Measurements from ENCODE around the gene PHF14. TPM values are rescaled to one million over a fixed set of nuclear protein-coding genes. Genes with fewer than 3 reads are reported as not detected.
"Not testable (repeated sequence)": the region's sequence is repeated elsewhere in the genome, so short reads cannot be mapped to it uniquely, and the experiment has no call there.

The PHF14 gene, protein sequence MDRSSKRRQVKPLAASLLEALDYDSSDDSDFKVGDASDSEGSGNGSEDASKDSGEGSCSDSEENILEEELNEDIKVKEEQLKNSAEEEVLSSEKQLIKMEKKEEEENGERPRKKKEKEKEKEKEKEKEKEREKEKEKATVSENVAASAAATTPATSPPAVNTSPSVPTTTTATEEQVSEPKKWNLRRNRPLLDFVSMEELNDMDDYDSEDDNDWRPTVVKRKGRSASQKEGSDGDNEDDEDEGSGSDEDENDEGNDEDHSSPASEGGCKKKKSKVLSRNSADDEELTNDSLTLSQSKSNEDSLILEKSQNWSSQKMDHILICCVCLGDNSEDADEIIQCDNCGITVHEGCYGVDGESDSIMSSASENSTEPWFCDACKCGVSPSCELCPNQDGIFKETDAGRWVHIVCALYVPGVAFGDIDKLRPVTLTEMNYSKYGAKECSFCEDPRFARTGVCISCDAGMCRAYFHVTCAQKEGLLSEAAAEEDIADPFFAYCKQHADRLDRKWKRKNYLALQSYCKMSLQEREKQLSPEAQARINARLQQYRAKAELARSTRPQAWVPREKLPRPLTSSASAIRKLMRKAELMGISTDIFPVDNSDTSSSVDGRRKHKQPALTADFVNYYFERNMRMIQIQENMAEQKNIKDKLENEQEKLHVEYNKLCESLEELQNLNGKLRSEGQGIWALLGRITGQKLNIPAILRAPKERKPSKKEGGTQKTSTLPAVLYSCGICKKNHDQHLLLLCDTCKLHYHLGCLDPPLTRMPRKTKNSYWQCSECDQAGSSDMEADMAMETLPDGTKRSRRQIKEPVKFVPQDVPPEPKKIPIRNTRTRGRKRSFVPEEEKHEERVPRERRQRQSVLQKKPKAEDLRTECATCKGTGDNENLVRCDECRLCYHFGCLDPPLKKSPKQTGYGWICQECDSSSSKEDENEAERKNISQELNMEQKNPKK
- polyA plus RNA-seq (ENCODE audit: insufficient read length in 4 of 4) = 10 to 100 TPM; 63.4 to 74.9 (median 70.7) TPM

DNA sequence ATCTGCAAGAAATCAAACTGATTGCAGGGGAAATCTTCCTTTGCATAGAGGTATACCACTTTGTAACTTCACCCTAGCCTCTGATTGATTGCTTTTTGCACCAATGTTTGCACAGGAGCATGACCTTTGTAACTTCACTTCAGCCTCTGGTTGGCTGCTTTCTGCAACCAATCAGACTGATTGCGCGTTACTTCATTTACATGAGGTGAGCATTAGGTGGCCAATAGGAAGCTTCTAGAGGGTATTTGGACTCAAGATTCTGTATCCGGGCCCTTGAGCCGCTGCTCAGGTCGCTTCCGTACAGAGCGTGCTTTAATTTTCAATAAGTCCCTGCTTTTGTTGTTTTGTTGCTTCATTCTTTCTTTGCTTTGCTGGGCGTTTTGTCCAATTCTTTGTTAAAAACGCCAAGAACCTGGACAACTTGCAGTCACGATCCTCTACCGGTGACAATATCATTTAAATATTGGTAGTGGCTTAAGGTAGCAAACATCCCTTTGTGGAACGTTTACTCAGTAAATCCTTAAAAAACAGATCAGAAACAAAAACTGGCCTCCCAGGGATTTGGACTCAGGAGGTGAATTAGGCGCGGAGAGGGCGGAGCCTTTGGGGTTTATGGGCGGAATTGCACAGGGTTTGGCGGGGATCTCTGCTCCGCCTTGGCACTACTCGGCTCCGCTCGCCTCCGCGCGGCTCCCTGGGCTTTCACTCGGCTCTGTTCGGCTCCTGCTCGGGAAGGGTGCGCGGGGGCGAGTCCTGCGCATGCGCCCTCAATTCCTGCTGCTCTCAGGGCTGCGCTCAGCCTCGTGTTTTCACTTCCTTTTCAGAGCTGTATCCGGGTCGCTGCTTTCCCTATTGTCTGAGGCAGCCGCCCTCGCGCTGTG is at the start of gene PHF14:
PHF14 (plus strand) TSS at position 812 of the 881 bp plus-strand sequence. CDS start 452 bp downstream, outside the sequence.
- peak; percentile 93 to 95 (median 94) for DNase-seq (ENCODE audit: low read depth in 4 of 4, low spot score in 3 of 4)

DNA sequence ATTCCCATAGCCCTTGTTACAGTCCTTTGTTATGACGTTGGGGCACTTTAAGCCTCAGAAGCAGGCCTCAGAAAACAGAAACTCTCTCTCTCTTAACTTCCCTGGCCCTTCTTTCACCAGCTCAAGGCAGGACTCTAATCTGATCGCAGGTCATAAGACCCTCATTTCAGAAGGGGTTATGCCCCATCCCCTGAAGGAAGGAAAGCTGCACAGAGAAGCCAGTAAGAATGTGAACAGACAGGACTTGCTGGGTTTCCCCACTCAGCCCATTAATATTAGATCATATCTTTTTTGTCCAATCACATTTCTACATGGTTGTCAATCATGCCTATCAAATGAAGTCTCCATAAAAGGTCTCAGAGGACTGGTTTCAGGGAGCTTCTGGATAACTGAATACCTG is 49.3 kb upstream of the PHF14 start:
- DNase-seq (ENCODE audit: low read depth in 4 of 4, low spot score in 3 of 4) = no peak

DNA sequence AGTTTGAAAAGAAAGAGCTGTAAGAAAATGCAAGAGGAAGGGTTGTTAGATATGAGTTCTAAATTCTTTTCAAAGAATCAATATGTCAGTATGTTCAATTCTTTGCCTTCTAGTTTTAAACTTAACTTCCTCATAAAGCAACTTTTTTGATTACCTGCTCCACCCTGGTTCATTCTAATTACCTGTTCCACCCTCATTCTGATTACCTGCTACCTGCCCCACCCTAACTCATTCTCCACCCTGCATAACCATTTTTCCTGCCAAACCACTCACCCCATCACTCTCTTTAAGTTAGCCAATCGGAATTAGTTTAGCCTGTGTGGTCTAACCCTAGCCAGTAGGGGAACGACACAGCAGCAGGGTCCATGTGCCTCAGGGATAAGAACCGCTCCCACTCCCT is 45.5 kb upstream of the PHF14 start:
- not testable (repeated sequence) for DNase-seq (ENCODE audit: low read depth in 4 of 4, low spot score in 3 of 4)

DNA sequence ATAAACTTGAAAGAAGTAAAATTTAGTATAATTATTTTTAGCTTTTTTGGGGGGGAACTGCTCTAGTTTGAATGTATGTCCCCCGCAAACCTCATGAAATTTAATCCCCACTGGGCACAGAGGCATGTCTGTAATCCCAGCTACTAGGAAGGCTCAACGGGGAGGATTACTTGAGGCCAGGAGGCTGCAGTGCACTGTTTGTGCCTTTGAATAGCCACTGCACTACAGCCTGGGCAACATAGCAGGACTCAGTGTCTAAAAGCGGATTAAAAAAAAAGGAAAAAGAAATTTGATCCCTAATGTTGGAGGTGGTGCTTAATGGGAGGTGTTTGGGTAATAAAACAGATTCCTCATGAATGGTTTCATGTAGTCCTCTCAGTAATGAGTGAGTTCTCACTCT is 43.1 kb upstream of the PHF14 start:
- DNase-seq (ENCODE audit: low read depth in 4 of 4, low spot score in 3 of 4) = no peak

DNA sequence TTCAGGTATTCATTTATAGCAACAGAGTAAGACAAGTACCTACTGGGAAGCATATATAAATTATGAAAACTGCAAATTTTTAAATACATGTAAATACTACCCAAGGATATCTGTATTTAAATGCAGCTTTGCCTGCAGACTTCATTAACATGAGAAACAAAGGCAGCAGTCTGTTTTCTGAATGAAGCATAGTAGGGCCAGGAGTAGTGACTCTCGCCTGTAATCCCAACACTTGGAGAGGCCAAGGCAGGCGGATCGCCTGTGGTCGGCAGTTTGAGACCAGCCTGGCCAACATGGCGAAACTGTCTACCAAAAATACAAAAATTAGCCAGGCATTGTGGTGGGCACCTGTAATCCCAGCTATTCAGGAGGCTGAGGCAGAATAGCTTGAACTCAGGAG is 42.5 kb upstream of the PHF14 start:
- DNase-seq (ENCODE audit: low read depth in 4 of 4, low spot score in 3 of 4) = no peak

DNA sequence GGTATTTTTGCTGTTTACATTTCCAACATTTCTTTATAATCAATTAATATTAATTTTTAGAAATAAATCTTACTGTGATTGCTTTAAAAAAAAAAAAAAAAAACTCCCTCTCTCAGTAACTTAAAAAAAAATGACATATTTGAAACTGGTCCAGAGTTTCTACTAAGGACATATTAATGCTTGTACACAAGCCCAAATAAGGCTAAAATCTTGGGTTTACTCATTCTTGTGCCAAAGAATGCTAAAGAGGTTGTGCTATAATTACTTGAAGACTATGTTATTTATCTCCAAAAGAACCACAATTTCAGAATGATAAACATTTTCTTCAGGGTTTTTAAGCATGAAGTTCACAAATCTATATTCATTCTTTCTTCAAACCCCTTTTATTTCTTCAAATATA is 39.4 kb upstream of the PHF14 start:
- DNase-seq (ENCODE audit: low read depth in 4 of 4, low spot score in 3 of 4) = no peak

DNA sequence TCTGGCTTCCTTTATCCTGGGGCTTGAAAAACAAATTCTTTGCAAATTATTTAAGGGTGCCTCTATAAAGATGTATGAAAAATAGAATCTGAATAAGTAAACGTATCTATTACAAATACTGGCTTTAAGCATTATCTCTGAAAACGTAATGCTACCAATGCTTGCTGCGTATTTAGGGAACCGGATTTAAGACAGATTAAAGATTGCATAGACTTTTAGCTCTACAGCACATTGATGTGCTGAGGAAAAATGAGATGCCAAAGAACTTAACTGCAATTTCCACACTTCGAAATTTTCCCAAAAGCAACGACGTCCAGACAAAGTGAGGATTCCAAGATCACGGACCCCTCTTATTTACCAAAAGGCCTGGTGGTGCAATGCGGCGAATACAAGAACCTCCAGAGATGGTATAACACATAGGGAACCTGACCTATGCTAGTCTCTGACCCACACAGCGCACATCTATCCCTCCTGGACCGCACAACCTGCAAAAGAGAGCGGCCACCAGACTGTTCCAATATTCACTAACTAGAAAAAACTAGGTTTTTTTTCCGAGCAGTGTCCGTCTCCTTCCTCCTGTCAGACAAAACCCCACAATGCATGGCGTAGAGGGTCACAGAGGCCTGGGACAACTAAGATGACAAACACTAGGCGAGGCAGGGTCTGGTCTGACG is 34.3 kb upstream of the PHF14 start:
- DNase-seq (ENCODE audit: low read depth in 4 of 4, low spot score in 3 of 4) = no peak

DNA sequence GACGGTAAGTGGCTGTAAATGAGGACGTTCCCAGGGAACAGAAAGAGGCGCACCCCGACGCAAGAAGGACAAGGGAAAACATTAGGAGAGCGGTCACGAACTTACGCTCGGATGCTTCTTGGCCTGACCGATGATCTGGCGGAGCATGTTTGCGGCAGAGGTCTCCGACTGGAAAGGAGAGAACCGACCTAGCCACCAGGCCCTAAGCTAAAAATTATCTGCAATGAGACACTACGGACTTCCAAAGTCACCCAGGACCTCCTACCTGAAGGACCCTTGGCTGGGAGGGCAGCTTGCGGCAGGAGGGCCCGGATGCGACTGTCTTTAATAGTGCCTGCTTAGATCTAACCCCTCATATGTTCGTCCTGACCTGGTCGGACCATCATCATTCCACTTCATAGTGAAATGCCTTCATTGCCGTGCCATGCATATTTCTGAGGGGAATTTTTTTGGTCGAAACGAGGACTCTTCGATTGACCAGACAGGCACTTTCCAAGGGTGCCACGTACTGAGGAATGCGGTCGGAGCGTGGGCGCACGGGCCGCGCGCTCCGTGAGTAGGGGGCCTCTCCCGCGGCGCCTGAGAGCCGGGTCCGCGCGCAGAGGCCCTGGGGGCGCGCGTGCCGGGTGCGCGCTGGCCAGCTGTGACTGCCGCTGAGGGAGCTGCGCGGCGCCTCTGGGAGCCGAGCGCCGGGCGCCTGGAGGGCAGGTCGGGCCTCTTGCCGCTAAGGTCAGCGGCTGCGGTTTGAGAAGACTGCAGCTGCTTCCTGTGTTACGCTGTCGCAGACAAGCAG is 33.6 kb upstream of the PHF14 start:
- peak; percentile 90 to 95 (median 92) for DNase-seq (ENCODE audit: low read depth in 4 of 4, low spot score in 3 of 4)

DNA sequence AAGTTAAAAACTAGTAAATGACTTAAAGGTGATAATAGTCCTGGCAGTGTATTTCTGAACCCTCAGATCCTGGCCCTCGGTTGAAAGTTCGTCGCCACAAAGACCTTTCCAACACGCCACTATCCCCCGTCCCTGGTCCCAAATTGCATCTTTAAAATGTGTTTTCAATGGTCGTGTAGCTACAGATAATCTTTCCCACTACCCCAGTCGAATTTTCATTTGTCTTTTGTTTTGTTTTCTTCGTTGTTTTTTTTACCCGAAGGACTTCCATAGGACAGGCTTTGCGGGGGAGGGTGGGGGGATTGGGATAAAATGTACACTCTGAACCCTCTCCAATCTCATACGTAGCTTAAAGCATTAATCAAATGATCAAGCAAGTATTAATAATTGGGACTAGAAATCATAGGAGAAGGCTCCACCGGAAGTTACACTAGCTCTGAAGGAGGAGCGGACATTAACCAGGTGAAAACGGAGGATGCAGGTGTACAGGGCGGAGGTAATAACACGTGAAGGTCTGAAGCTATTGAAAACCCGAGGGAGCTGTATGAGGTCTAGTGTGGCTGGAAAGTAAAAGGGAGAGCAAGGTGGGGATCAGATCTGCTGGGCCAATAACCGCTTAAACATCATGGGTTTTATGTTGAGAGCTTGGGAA is 32.8 kb upstream of the PHF14 start:
- peak in 1 of 4 donors; percentile 28 for DNase-seq (ENCODE audit: low read depth in 4 of 4, low spot score in 3 of 4)

DNA sequence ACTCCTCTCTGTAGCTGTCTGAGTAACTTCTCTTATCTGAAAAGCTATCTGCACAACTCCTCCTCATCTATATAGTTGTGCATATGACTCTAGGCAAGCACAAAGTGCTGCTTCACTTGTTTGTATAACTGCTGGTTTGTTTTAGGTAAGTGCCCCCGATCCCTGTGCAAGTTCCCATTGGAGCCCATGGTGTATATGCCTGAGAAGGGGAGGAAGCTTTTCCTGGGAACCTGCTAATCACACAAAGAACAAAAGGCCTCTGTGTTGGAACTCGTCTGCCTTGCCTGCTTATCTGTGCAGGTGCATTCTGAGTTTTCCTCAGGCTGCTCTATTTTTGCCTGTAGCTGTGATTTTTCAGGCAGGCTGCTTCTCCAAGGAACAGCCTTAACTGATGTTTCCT is 23.2 kb upstream of the PHF14 start:
- no peak for DNase-seq (ENCODE audit: low read depth in 4 of 4, low spot score in 3 of 4)

DNA sequence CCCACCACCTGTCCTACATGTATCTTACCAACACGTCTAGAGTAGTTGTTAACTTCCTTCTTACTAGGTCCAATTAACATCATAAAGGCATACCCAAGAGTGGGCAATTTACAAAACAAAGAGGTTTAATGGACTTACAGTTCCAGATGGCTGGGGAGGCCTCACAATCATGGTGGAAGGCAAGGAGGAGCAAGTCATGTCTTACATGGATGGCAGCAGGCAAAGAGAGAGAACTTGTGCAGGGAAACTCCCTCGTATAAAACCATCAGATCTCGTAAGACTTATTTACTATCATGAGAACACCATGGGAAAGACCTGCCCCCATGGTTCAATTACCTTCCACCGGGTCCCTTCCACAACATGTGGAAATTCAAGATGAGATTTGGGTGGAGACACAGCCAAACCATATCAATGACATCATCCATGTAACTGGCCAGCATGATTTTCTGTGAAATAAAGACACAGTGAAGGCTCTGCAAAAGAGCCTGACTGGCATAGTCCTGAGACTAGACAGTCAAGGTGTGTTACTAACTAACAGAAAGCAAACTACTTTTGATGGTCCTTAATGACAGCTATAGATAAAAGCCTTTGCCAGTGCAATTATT is 22.6 kb upstream of the PHF14 start:
- DNase-seq (ENCODE audit: low read depth in 4 of 4, low spot score in 3 of 4) = not testable (repeated sequence)

DNA sequence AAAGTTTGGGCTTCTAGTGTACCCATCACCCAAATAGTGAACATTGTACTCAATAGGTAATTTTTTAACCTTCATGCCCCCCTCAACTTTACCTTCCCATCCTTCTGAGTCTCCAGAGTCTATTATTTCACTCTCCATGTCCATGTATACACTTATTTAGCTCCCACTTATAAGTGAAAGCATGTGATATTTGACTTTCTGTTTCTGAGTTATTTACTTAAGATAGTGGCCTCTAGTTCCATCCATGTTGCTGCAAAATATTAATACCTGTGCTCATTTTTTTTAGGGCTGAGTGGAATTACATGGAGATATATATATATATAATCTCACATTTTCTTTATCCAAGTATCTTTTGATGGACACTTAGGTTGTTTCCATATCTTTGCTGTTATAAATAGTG is 21.1 kb upstream of the PHF14 start:
- no peak for DNase-seq (ENCODE audit: low read depth in 4 of 4, low spot score in 3 of 4)

DNA sequence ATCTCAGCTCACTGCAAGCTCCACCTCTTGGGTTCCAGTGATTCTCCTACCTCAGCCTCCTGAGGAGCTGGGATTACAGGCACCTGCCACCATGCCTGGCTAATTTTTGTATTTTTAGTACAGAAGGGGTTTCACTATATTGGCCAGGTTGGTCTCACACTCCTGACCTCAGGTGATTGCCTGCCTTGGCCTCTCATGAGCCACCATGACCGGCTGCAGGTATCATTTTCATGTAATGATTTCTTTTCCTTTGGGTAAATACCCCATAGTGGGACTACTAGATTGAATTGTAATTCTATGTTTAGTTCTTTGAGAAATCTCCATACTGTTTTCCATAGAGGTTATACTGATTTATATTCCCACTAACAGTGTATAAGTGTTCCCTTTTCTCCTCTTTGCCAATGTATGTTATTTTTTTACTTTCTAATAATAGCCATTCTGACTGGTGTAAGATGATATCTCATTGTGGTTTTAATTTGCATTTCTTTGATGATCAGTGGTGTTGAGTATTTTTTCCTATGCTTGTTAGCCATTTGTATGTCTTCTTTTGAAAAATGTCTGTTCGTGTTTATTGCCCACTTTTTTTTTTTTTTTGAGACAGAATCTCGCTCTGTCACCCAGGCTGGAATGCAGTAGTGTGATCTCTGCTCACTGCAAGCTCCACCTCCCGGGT is 20.5 kb upstream of the PHF14 start:
- DNase-seq (ENCODE audit: low read depth in 4 of 4, low spot score in 3 of 4) = not testable (repeated sequence)

DNA sequence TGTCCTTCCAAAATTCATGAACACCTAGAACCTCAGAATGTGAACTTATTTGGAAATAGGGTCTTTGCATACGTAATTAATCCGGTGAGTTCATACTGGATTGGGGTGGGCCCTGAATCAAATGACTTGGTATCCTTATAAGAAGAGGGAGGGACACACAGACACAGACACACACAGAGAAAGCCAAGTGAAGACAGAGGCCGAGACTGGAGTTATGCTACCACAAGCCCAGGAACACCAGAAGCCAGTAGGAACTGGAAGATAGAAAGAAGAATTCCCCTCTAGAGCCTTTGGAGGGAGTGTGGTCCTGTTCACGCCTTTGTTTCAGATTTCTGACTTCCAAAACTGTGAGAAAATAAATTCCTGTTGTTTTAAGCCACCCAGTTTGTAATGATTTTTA is 17.1 kb upstream of the PHF14 start:
- no peak for DNase-seq (ENCODE audit: low read depth in 4 of 4, low spot score in 3 of 4)

DNA sequence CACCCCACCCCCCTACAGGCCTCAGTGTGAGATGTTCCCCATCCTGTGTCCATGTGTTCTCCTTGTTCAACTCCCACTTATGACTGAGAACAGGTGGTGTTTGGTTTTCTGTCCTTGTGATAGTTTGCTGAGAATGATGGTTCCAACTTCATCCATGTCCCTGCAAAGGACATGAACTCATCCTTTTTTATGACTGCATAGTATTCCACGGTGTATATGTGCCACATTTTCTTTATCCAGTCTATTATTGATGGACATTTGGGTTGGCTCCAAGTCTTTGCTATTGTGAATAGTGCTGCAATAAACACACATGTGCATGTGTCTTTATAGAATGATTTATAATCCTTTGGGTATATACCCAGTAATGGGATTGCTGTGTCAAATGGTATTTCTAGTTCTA is 13.4 kb upstream of the PHF14 start:
- DNase-seq (ENCODE audit: low read depth in 4 of 4, low spot score in 3 of 4) = not testable (repeated sequence)

DNA sequence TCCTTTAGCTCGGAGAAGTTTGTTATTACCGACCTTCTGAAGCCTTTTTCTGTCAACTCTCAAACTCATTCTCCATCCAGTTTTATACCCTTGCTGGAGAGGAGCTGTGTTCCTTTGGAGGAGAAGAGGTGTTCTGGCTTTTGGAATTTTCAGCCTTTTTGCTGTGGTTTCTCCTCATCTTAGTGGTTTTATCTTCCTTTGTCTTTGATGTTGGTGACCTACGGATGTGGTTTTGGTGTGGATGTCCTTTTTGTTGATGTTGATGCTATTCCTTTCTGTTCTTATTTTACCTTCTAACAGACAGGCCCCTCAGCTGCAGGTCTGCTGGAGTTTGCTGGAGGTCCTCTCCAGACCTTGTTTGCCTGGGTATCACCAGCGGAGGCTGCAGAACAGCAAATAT is 8.7 kb upstream of the PHF14 start:
- DNase-seq (ENCODE audit: low read depth in 4 of 4, low spot score in 3 of 4) = not testable (repeated sequence)

DNA sequence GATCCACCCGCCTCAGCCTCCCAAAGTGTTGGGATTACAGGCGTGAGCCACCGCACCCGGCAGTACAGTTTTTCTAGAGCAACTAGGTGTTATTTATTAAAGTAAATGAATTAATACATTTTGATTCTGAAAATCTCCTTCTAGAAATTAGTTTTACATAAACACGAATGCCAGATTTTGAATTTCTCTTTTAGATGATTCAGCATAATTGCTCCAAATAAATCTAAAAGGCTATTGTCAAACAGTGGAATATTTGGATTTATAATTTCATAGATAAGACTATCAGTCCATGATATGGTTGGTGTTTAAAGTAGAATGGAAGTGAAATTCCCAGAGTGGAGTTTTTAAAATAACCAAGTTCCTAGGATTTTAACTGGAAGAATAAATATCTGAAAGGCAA is 1.5 kb upstream of the PHF14 start:
- DNase-seq (ENCODE audit: low read depth in 4 of 4, low spot score in 3 of 4) = no peak

Measured in right renal pelvis (tissue), 4 donors.